Measurements from ENCODE around the gene FXN.
A peak's percentile ranks its signal among the peaks of the same experiment; 100 is the strongest.
"Not testable (repeated sequence)": the region's sequence is repeated elsewhere in the genome, so short reads cannot be mapped to it uniquely, and the experiment has no call there.

Gene FXN

GRCh38 chr9:69035438-69036308, at the start of gene FXN:
TSS of gene FXN (plus strand) at chr9:69035752. CDS start at chr9:69035783, 31 bp downstream.
- DNase-seq (ENCODE audit: low spot score), result peak; percentile 93

- DNase-seq (ENCODE audit: low spot score), result not testable (repeated sequence)
Measured at GRCh38 chr9:68986949-68987348, 48.6 kb upstream of the FXN start.

- no peak for DNase-seq (ENCODE audit: low spot score)
Measured at GRCh38 chr9:68991457-68991856, 44.1 kb upstream of the FXN start.

GRCh38 chr9:68995776-68996175, 39.8 kb upstream of the FXN start:
- DNase-seq (ENCODE audit: low spot score), result no peak

GRCh38 chr9:68996462-68996861, 39.1 kb upstream of the FXN start:
- DNase-seq (ENCODE audit: low spot score), result no peak

GRCh38 chr9:68997666-68998065, 37.9 kb upstream of the FXN start:
- DNase-seq (ENCODE audit: low spot score), result no peak

GRCh38 chr9:68998385-68998784, 37.2 kb upstream of the FXN start:
- DNase-seq (ENCODE audit: low spot score), result no peak

- no peak for DNase-seq (ENCODE audit: low spot score)
Measured at GRCh38 chr9:68998812-68999211, 36.7 kb upstream of the FXN start.

- DNase-seq (ENCODE audit: low spot score), result peak; percentile 67
Measured at GRCh38 chr9:68999393-69000105, 36.0 kb upstream of the FXN start.

- DNase-seq (ENCODE audit: low spot score), result no peak
Measured at GRCh38 chr9:69001921-69002320, 33.6 kb upstream of the FXN start.

GRCh38 chr9:69003051-69003450, 32.5 kb upstream of the FXN start:
- no peak for DNase-seq (ENCODE audit: low spot score)

- no peak for DNase-seq (ENCODE audit: low spot score)
Measured at GRCh38 chr9:69004836-69005235, 30.7 kb upstream of the FXN start.

- no peak for DNase-seq (ENCODE audit: low spot score)
Measured at GRCh38 chr9:69009708-69010107, 25.8 kb upstream of the FXN start.

GRCh38 chr9:69012696-69013381, 22.7 kb upstream of the FXN start:
- no peak for DNase-seq (ENCODE audit: low spot score)

GRCh38 chr9:69013382-69013727, 22.2 kb upstream of the FXN start:
- no peak for DNase-seq (ENCODE audit: low spot score)

- DNase-seq (ENCODE audit: low spot score), result no peak
Measured at GRCh38 chr9:69014013-69014412, 21.5 kb upstream of the FXN start, which contains the start of gene PRKACG. TSS of gene PRKACG (minus strand) at chr9:69014113. CDS start at chr9:69014092, 21 bp downstream.

- no peak for DNase-seq (ENCODE audit: low spot score)
Measured at GRCh38 chr9:69016191-69017096, 19.1 kb upstream of the FXN start.

GRCh38 chr9:69018737-69019136, 16.8 kb upstream of the FXN start:
- DNase-seq (ENCODE audit: low spot score), result no peak

- DNase-seq (ENCODE audit: low spot score), result no peak
Measured at GRCh38 chr9:69019808-69020207, 15.7 kb upstream of the FXN start.

- DNase-seq (ENCODE audit: low spot score), result no peak
Measured at GRCh38 chr9:69020301-69021145, 15.0 kb upstream of the FXN start.

GRCh38 chr9:69023650-69024049, 11.9 kb upstream of the FXN start:
- no peak for DNase-seq (ENCODE audit: low spot score)
